Mucosa of descending colon (tissue), 3 donors: ENCODE data around the gene ATRN. TPM values are rescaled to one million over a fixed set of nuclear protein-coding genes. Genes with fewer than 3 reads are reported as not detected.

Experiments used
- ATAC-seq: fragments of 200-7000 bp; cut with Tn5 transposase; one replicate; pipeline ENCODE4 v1.9.1; 2020; ENCODE audit warnings: mild to moderate bottlenecking, moderate library complexity
- DNase-seq, 3 donors: peaks; one replicate each; pipeline ENCODE4 v3.0.0-alpha.2; 2020
- H3K36me3 ChIP-seq: fragments of 200-600 bp; one replicate; pipeline ENCODE4 v1.8.0; 2021; ENCODE audit warnings: low read depth, mild to moderate bottlenecking
- H3K4me1 ChIP-seq: fragments of 200-600 bp; one replicate; pipeline ENCODE4 v1.8.0; 2021; ENCODE audit warnings: low read depth, mild to moderate bottlenecking
- H3K4me3 ChIP-seq: fragments of 200-600 bp; one replicate; pipeline ENCODE4 v1.8.0; 2021; ENCODE audit warnings: mild to moderate bottlenecking
- H3K9me3 ChIP-seq: fragments of 200-600 bp; one replicate; pipeline ENCODE4 v1.8.0; 2021; ENCODE audit warnings: mild to moderate bottlenecking
- intact Hi-C, 2 donors: fragments of 100-400 bp; cut with DNase I in 1 of 2; cut with micrococcal nuclease in 1 of 2; formaldehyde crosslinking; loops; one replicate each; pipeline versions ENCODE4 v1.11.0 to v1.11.1; 2022; cut with DNase I, micrococcal nuclease
- total RNA-seq, 3 donors: library from RNA; stranded (reverse); fragmentation: NEBNext Ultra II Directional in 2 of 3; extraction: Animal tissue kit (Norgen Biotek cat#: 25700) in 2 of 3; gene quantifications; one replicate each; pipeline versions ENCODE4 v1.2.1 to v1.2.4, GENCODE V29; 2021 to 2023
- TF ChIP-seq, protein P1 (sequence below): fragments of 200-600 bp; IDR thresholded peaks from one replicate; pipeline ENCODE4 v1.8.0; 2022; ENCODE audit warnings: antibody characterized with exemption, mild to moderate bottlenecking
- donor health status: DM: no; HTN: no; CAD: no; lungs with moderate emphysema.
- donor health status: DM: no; HTN: no; CAD: no.
- donor health status: DM: no; HTN: yes; CAD: no.

Gene ATRN
- total RNA-seq, 3 donors from 2014 or later, result 22.1 to 28.2 (median 23.7) TPM

DNA sequence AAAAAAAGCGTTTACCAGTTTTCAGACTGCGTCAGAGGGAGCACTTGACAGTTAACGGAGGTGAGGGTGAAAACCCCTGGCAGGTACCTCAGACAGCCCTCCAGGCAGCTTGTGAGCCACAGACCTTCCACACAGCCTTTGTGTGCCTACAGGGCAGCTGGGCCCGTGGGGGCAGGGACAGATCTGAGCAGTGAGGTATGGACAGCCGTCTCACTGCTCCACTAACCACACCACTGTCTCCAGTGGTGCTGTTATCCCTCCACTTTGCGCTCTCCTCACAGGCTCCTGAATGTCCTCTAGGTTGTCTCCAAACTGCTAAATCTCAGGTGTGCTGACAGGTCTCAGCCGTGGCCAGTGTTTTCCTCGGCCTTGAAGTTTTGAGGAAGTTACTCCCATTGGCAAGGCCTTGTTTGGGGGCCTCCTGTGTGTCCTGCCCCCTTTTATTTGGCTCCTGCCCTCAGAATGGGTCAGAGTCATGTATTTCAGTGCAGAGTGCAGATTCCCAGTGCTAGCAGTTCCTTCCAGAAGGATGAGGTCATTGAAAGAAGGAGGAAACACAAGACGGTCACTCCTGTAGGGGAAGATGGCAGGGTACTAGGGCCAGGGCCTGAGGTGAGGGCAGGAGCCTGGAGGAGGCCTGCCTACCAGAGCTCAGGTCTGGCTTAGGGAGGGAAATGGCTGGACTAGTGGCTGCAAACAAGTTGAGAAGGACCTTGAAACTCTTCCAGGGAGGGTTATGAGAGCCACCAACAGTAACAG, 180.6 kb downstream of the ATRN start:
- intact Hi-C loops, result no loop called here
- H3K4me1 ChIP-seq, result no peaks in the 10 kb centered on the region
- no peaks in the 10 kb centered on the region for H3K9me3 ChIP-seq
- TF ChIP-seq, protein P1, sequence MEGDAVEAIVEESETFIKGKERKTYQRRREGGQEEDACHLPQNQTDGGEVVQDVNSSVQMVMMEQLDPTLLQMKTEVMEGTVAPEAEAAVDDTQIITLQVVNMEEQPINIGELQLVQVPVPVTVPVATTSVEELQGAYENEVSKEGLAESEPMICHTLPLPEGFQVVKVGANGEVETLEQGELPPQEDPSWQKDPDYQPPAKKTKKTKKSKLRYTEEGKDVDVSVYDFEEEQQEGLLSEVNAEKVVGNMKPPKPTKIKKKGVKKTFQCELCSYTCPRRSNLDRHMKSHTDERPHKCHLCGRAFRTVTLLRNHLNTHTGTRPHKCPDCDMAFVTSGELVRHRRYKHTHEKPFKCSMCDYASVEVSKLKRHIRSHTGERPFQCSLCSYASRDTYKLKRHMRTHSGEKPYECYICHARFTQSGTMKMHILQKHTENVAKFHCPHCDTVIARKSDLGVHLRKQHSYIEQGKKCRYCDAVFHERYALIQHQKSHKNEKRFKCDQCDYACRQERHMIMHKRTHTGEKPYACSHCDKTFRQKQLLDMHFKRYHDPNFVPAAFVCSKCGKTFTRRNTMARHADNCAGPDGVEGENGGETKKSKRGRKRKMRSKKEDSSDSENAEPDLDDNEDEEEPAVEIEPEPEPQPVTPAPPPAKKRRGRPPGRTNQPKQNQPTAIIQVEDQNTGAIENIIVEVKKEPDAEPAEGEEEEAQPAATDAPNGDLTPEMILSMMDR, result no peak
- no peaks in the 10 kb centered on the region for H3K36me3 ChIP-seq
- ATAC-seq (no peak), DNase-seq (no peak)
- H3K4me3 ChIP-seq, result no peak overlapping the region

DNA sequence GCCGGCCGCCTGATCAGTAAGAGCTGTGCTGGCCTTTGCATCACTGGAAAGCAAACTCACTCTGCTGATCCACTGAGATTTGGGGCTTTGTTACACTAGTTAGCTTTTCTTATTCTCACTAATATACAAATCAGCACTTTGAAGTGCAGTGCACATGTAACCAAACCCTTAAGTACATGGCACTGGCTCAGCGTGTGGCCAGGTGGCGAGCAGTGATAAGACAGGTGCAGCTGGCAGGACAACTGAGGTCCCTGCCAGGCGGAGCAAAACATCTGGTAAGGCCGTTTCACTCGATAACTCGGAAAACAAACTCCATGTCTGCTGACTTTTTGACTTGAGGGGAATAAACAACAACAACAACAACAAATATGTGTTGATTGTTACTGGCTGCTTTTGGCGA, 181.4 kb downstream of the ATRN start:
- intact Hi-C loops, result no loop called here
- Histone ChIP-seq H3K4me1 (no peaks in the 10 kb centered on the region), H3K36me3 (no peaks in the 10 kb centered on the region), H3K9me3 (no peaks in the 10 kb centered on the region), H3K4me3 (no peak overlapping the region)
- DNase-seq (no peak), ATAC-seq (no peak)
- TF ChIP-seq, protein P1, result no peak

DNA sequence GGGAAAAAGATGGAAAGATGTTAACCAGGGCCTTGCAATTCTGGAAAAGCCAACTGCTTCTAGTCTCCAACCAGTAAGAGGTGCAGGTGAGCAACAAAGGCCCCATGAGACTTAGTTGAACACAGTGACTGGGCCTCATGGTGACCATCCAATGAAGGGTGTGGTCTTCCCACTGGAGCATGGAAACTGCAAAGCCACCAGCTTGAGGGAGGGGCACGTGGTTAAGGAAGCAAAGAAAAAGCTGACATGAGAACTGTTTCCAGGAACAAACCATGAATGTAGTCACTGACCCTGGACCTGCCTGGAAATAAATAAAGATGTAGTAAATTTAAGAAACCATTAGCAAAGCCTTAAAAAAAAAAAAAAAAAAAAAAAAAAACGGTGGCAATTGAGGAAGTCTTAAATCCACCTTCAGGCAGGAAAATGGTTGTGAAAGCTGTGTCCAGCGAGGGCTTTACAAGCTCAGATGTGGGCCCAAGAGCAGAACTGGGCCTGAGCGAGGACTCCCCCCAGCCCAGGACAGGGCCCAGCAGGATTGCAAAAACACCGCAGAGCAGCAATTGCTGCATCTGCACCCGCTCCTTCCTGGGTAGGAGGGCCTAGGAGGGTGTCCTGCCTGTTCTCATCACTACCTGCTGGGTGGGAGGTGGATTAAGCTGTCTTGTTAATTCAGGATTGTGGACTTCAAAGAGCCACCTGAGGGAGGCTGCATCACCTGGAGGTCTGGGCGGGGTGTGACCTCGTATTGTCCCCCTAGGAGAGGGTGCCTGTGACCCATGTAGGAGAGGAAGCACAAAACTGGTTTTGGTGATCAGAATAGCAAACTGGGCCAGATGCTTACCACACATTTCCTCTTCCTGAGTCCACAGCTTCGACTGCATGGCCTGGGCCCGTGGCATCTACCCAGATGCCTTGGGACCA, 182.1 kb downstream of the ATRN start:
- H3K4me3 ChIP-seq, result no peak overlapping the region
- H3K36me3 ChIP-seq, result no peaks in the 10 kb centered on the region
- DNase-seq (no peak), ATAC-seq (no peak)
- no peaks in the 10 kb centered on the region for H3K9me3 ChIP-seq
- intact Hi-C loops, result no loop called here
- TF ChIP-seq, protein P1, result no peak
- H3K4me1 ChIP-seq, result no peaks in the 10 kb centered on the region

DNA sequence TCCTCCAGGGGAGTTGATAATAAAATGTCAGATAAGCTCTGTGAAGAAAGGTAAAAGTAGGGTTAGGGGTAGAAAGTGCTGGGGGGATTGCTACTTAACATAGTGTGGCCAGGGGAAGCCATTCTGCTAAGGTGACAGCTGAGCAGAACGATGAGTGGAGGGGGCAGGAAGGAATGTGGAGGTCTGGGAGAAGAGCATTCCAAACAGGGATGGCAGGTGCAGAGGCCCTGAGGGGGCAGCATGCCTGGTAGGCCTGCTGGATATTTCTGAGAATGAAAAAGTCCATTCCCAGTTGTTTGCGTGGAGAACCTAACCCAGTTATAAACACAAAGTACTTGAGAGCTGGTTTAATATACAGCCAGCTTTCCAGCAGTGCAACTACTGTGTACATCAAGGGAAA, 183.1 kb downstream of the ATRN start:
- no peaks in the 10 kb centered on the region for H3K9me3 ChIP-seq
- DNase-seq, result no peak
- intact Hi-C loops, result no loop called here

DNA sequence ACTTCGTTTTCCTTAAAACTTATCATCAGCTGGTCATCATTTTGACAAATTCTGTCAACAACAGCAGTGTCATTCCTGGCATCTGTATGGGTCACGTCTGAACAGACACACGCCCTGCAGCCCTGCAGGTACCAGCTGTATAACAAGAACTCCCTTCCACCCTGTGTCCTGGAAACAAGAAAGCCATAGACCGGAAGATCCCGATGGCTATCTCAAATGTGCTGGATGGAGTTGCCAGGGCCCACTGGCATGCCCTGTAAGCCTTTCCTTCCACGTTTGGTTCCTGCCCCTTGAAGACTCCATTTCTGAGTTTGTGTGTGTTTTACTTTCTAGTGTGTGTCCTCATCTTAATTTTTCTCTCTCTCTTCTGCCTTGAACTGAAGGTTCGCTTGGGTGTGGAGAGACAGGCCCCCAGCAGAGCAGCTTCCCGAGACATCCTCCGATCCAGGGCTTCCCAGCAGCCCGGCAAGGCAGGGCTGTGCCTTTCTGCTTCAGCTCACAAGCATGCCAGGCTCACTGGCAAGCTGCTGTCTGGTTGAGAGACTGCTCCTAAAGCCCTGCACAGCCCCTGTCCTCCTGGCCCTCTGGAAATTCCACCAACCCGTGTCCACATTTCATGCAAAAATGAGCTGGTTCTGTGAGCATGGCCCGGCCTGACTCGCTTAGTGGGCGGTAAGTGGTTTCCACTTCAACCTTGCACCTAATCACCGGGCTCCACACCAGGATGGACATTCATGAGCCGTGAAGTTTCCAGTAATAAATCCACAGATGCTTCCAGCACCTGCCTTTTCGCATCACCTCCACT, 183.7 kb downstream of the ATRN start:
- ATAC-seq (no peak), DNase-seq (no peak)
- TF ChIP-seq, protein P1, result no peak
- H3K36me3 ChIP-seq, result no peaks in the 10 kb centered on the region
- no peak overlapping the region for H3K4me3 ChIP-seq
- no peaks in the 10 kb centered on the region for H3K4me1 ChIP-seq
- H3K9me3 ChIP-seq, result no peaks in the 10 kb centered on the region
- intact Hi-C loops, result no loop called here

More for the DNA sequence above, 183.1 kb downstream of the ATRN start:
- Histone ChIP-seq H3K4me3 (no peak overlapping the region), H3K36me3 (no peaks in the 10 kb centered on the region), H3K4me1 (no peaks in the 10 kb centered on the region)
- ATAC-seq, result no peak
- TF ChIP-seq, protein P1, result no peak
